ENCODE data around the gene TINCR. TPM values are rescaled to one million over a fixed set of nuclear protein-coding genes. Genes with fewer than 3 reads are reported as not detected.

The TINCR gene
- total and polyA plus RNA-seq, 5 donors from 2014 or later, result 3.1 TPM; not detected in 4

DNA sequence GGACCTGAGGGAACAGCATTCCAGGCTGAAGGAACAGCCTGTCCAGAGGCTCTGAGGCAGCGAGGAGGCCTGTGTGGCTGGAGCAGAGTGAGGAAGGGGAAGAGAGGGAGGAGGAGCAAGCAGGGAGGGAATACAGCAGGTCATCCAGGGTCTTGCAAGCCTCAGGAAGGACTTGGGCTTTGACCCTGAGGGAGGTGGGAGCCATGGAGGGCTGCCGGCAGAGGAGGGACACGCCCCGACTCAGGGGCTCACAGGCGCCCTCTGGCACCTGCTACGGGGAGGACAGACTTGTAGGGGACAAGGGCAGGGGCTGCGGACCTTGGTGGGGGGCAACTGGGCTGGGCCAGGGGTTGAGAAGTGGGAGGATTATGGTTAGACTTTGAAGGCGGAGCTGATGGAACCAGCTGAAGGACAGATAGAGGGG is 4.7 kb downstream of the TINCR start:
- H3K27ac Mint-ChIP-seq, result no peak overlapping the region
- H3K4me1 Mint-ChIP-seq, result no peaks in the 10 kb centered on the region
- DNase-seq, result no peak
- H3K36me3 Mint-ChIP-seq, result no peaks in the 10 kb centered on the region
- H3K27ac ChIP-seq (ENCODE audit: insufficient read depth, low read length, poor library complexity, severe bottlenecking), result no peak overlapping the region
- no peak for ATAC-seq (ENCODE audit: low read depth in 2 of 2)
- no peak overlapping the region for H3K4me3 Mint-ChIP-seq
- H3K4me3 ChIP-seq (ENCODE audit: low read depth, low read length), result no peak overlapping the region
- peaks cover 5% of the 10 kb centered on the region for H3K27me3 ChIP-seq (ENCODE audit: control insufficient read depth, insufficient read depth, low read length)
- H3K4me1 ChIP-seq (ENCODE audit: control insufficient read depth, insufficient read depth, low read length, poor library complexity, severe bottlenecking), result no peaks in the 10 kb centered on the region
- no peaks in the 10 kb centered on the region for H3K36me3 ChIP-seq (ENCODE audit: control insufficient read depth, insufficient read depth, low read length)
- H3K9me3 Mint-ChIP-seq, result peaks cover 0 to 12% (median 0%) of the 10 kb centered on the region in 7 donors
- H3K9me3 ChIP-seq (ENCODE audit: control insufficient read depth in 2 of 2, low read length in 2 of 2), result peaks cover 5 to 11% of the 10 kb centered on the region in 2 experiments
- peaks cover 12% of the 10 kb centered on the region for H3K27me3 Mint-ChIP-seq

DNA sequence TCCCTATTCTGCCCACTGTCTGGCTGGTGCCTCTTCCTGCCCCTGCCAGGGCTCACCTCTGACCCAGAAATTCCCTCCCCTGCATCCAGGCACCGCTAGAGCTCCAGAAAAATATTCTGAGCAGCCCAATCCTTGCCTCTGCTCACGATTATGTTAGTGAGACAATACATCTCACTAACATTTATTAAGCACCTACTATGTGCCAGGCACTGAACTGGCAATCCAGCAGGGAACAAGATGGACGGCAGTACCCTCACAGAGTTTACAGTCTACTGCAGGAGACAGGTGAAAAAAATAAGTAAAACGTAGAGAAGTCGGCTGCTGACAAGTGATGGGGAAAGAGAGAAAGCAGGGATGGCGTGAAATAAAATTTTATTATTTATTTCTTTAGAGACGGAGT is 5.5 kb downstream of the TINCR start:
- H3K9me3 Mint-ChIP-seq, result peaks cover 0 to 12% (median 0%) of the 10 kb centered on the region in 7 donors
- Histone ChIP-seq H3K4me3 (ENCODE audit: low read depth, low read length) (no peak overlapping the region), H3K4me1 (ENCODE audit: control insufficient read depth, insufficient read depth, low read length, poor library complexity, severe bottlenecking) (no peaks in the 10 kb centered on the region), H3K27me3 (ENCODE audit: control insufficient read depth, insufficient read depth, low read length) (peaks cover 5% of the 10 kb centered on the region), H3K27ac (ENCODE audit: insufficient read depth, low read length, poor library complexity, severe bottlenecking) (no peak overlapping the region), H3K36me3 (ENCODE audit: control insufficient read depth, insufficient read depth, low read length) (no peaks in the 10 kb centered on the region), H3K9me3 (ENCODE audit: control insufficient read depth in 2 of 2, low read length in 2 of 2) (peaks cover 5 to 11% of the 10 kb centered on the region in 2 experiments)
- H3K4me3 Mint-ChIP-seq, result no peak overlapping the region
- H3K4me1 Mint-ChIP-seq, result no peaks in the 10 kb centered on the region
- H3K27ac Mint-ChIP-seq, result no peak overlapping the region
- ATAC-seq (ENCODE audit: low read depth in 2 of 2) (no peak), DNase-seq (no peak)
- peaks cover 18% of the 10 kb centered on the region for H3K27me3 Mint-ChIP-seq
- H3K36me3 Mint-ChIP-seq, result no peaks in the 10 kb centered on the region

DNA sequence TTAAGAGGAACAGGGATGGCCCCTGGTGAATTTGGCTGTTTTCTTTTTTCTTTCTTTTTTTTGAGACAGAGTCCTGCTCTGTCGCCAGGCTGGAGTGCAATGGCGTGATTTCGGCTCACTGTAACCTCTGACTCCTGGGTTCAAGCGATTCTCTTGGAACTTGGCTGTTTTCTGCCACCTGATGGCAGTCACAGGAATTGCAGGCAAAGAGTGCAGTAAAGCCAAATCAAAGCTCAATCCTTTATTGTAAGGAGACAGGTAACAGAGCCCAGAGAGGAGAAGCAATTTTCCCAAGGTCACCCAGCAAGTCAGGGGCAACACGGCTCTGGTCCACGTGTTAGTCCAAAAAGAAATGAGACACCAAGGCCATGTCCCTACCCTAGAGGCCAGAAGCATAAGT is 6.2 kb downstream of the TINCR start:
- peaks cover 5 to 11% of the 10 kb centered on the region in 2 experiments for H3K9me3 ChIP-seq (ENCODE audit: control insufficient read depth in 2 of 2, low read length in 2 of 2)
- ATAC-seq (ENCODE audit: low read depth in 2 of 2) (no peak), DNase-seq (no peak)
- no peaks in the 10 kb centered on the region for H3K36me3 ChIP-seq (ENCODE audit: control insufficient read depth, insufficient read depth, low read length)
- no peaks in the 10 kb centered on the region for H3K4me1 ChIP-seq (ENCODE audit: control insufficient read depth, insufficient read depth, low read length, poor library complexity, severe bottlenecking)
- no peak overlapping the region for H3K27ac ChIP-seq (ENCODE audit: insufficient read depth, low read length, poor library complexity, severe bottlenecking)
- Mint-ChIP-seq H3K27ac (no peak overlapping the region), H3K36me3 (no peaks in the 10 kb centered on the region), H3K4me3 (no peak overlapping the region), H3K27me3 (peaks cover 18% of the 10 kb centered on the region), H3K4me1 (no peaks in the 10 kb centered on the region), H3K9me3 (peaks cover 0 to 12% (median 0%) of the 10 kb centered on the region in 7 donors)
- H3K4me3 ChIP-seq (ENCODE audit: low read depth, low read length), result no peak overlapping the region
- peaks cover 2% of the 10 kb centered on the region for H3K27me3 ChIP-seq (ENCODE audit: control insufficient read depth, insufficient read depth, low read length)

DNA sequence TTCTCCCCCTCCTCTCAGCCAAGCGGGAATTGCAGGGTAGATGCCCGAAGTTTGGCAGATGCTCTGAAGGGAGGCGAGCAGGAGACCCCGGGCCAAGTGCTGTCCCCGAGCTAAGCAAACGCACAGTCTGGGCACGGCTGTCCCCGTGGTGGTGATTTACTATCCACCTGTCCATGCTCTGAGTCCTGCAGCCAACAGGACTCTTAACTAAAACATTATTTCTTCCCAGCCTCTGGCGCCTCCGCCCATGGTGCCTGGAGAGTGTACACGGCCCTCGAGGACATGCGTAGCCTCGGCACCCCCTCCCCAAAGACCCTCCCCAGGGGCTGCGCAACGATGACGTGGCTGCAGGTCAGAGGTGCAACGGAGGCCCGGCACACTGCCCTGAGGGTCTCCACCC is 7.6 kb downstream of the TINCR start:
- H3K4me1 Mint-ChIP-seq, result no peaks in the 10 kb centered on the region
- no peaks in the 10 kb centered on the region for H3K27me3 ChIP-seq (ENCODE audit: control insufficient read depth, insufficient read depth, low read length)
- no peak overlapping the region for H3K4me3 Mint-ChIP-seq

DNA sequence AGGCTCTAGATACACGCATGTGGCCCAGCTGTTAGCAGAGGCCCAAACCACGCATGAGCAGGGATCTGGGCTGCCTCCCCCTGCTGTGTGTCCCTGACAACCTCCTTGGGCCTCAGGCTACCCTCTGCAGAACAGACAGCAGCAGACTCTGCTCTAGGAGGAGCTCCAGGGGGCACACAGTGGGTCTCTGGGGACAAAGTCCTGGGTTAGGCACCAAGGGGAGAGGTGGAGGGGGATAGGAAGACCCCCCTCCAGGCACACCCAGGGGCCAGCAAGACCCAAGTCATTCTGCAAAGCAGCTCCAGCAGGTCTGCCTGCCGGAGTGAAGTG is 8.0 kb downstream of the TINCR start:
- H3K27me3 ChIP-seq (ENCODE audit: control insufficient read depth, insufficient read depth, low read length), result no peaks in the 10 kb centered on the region
- peaks cover 5 to 11% of the 10 kb centered on the region in 2 experiments for H3K9me3 ChIP-seq (ENCODE audit: control insufficient read depth in 2 of 2, low read length in 2 of 2)
- Mint-ChIP-seq H3K4me3 (no peak overlapping the region), H3K27ac (no peak overlapping the region), H3K36me3 (no peaks in the 10 kb centered on the region), H3K27me3 (peaks cover 12% of the 10 kb centered on the region), H3K9me3 (peaks cover 0 to 9% (median 0%) of the 10 kb centered on the region in 7 donors), H3K4me1 (no peaks in the 10 kb centered on the region)
- H3K4me3 ChIP-seq (ENCODE audit: low read depth, low read length), result no peak overlapping the region
- H3K4me1 ChIP-seq (ENCODE audit: control insufficient read depth, insufficient read depth, low read length, poor library complexity, severe bottlenecking), result no peaks in the 10 kb centered on the region
- H3K36me3 ChIP-seq (ENCODE audit: control insufficient read depth, insufficient read depth, low read length), result no peaks in the 10 kb centered on the region
- ATAC-seq (ENCODE audit: low read depth in 2 of 2) (no peak), DNase-seq (no peak)
- no peak overlapping the region for H3K27ac ChIP-seq (ENCODE audit: insufficient read depth, low read length, poor library complexity, severe bottlenecking)

More for the DNA sequence above, 7.6 kb downstream of the TINCR start:
- Histone ChIP-seq H3K9me3 (ENCODE audit: control insufficient read depth in 2 of 2, low read length in 2 of 2) (peaks cover 5 to 11% of the 10 kb centered on the region in 2 experiments), H3K27ac (ENCODE audit: insufficient read depth, low read length, poor library complexity, severe bottlenecking) (no peak overlapping the region), H3K36me3 (ENCODE audit: control insufficient read depth, insufficient read depth, low read length) (no peaks in the 10 kb centered on the region), H3K4me3 (ENCODE audit: low read depth, low read length) (no peak overlapping the region), H3K4me1 (ENCODE audit: control insufficient read depth, insufficient read depth, low read length, poor library complexity, severe bottlenecking) (no peaks in the 10 kb centered on the region)
- peaks cover 0 to 9% (median 0%) of the 10 kb centered on the region in 7 donors for H3K9me3 Mint-ChIP-seq
- no peak overlapping the region for H3K27ac Mint-ChIP-seq
- no peak for DNase-seq
- H3K27me3 Mint-ChIP-seq, result peaks cover 12% of the 10 kb centered on the region
- no peak for ATAC-seq (ENCODE audit: low read depth in 2 of 2)
- H3K36me3 Mint-ChIP-seq, result no peaks in the 10 kb centered on the region

DNA sequence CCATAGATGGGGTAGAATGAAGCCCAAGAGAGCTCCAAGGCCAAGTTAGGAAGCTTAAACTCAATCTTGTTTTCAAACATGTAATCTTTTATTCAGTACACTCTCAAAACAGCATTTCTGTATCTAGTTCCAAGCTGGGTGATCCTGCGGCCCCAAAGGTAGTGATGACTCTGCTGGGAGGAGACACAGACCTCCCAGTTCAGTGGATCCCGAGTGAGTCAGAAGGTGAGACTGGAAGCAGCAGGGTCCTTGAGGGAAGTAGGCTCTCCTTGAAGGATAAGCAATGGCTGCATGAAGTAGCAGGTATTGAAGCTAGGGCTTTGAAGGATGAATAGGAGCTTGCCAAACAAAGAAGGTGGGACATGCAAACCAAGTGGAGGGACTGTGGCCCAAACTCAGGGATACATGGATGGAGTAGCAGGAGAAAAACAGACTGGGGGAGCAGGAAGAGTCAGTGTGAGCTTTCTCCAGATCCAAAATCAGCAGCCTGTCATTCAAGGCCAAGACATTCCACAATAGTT is 9.6 kb downstream of the TINCR start:
- Mint-ChIP-seq H3K9me3 (peaks cover 0 to 9% (median 0%) of the 10 kb centered on the region in 7 donors), H3K27ac (peak overlapping the region in 1 of 3 donors; percentile 53), H3K4me3 (no peak overlapping the region), H3K36me3 (no peaks in the 10 kb centered on the region), H3K4me1 (no peaks in the 10 kb centered on the region), H3K27me3 (peaks cover 12% of the 10 kb centered on the region)
- H3K4me3 ChIP-seq (ENCODE audit: low read depth, low read length), result no peak overlapping the region
- peaks cover 5 to 11% of the 10 kb centered on the region in 2 experiments for H3K9me3 ChIP-seq (ENCODE audit: control insufficient read depth in 2 of 2, low read length in 2 of 2)
- H3K27me3 ChIP-seq (ENCODE audit: control insufficient read depth, insufficient read depth, low read length), result no peaks in the 10 kb centered on the region
- DNase-seq, result no peak
- no peak for ATAC-seq (ENCODE audit: low read depth in 2 of 2)
- H3K4me1 ChIP-seq (ENCODE audit: control insufficient read depth, insufficient read depth, low read length, poor library complexity, severe bottlenecking), result no peaks in the 10 kb centered on the region
- no peaks in the 10 kb centered on the region for H3K36me3 ChIP-seq (ENCODE audit: control insufficient read depth, insufficient read depth, low read length)
- no peak overlapping the region for H3K27ac ChIP-seq (ENCODE audit: insufficient read depth, low read length, poor library complexity, severe bottlenecking)

DNA sequence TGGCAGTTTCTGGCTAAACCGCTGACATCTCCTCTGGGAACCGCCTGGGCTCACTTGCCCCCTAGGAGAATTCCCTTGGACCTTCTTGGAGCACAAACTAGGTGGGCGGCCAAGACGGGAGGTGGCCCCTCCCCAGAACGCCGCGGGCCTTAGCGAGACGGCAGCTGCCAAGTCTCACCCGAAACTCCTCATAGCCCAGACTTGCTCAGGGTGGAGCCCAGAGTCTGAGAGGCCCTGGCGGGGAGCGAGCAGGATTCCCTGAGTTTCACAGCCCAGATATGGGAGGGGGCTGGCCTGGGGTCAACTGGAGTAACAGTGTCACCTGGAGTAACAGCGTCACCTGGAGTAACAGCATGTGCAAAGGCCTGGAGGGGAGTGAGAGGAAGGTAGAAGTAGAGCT is 10.1 kb downstream of the TINCR start:
- Mint-ChIP-seq H3K4me3 (no peak overlapping the region), H3K27me3 (peaks cover 12% of the 10 kb centered on the region), H3K27ac (no peak overlapping the region), H3K36me3 (no peaks in the 10 kb centered on the region), H3K9me3 (peaks cover 0 to 9% (median 0%) of the 10 kb centered on the region in 7 donors), H3K4me1 (no peaks in the 10 kb centered on the region)
- no peaks in the 10 kb centered on the region for H3K4me1 ChIP-seq (ENCODE audit: control insufficient read depth, insufficient read depth, low read length, poor library complexity, severe bottlenecking)
- H3K36me3 ChIP-seq (ENCODE audit: control insufficient read depth, insufficient read depth, low read length), result no peaks in the 10 kb centered on the region
- H3K4me3 ChIP-seq (ENCODE audit: low read depth, low read length), result no peak overlapping the region
- peaks cover 5 to 11% of the 10 kb centered on the region in 2 experiments for H3K9me3 ChIP-seq (ENCODE audit: control insufficient read depth in 2 of 2, low read length in 2 of 2)
- H3K27ac ChIP-seq (ENCODE audit: insufficient read depth, low read length, poor library complexity, severe bottlenecking), result no peak overlapping the region
- no peak for DNase-seq
- no peaks in the 10 kb centered on the region for H3K27me3 ChIP-seq (ENCODE audit: control insufficient read depth, insufficient read depth, low read length)
- ATAC-seq (ENCODE audit: low read depth in 2 of 2), result no peak

DNA sequence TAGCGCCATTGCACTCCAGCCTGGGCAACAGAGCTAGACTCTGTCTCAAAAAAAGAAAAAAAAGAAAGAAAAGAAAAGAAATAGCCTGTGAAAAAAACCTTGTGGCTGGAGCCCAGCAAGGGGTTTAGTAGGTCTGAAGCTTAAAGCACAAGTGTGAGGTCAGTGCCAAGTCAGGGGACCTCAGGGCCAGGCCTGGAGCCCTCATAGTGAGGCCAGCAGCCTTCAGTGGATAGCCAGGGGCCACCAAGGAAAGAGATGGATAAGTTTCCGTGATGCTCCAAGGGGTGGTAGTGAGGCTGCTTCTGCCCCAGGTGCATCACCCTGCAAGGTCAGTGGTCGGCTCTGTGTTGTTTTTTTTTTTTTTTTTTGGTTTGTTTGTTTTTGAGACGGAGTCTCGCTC is 12.9 kb downstream of the TINCR start:
- peaks cover 16% of the 10 kb centered on the region for H3K27me3 Mint-ChIP-seq
- no peak overlapping the region for H3K27ac ChIP-seq (ENCODE audit: insufficient read depth, low read length, poor library complexity, severe bottlenecking)
- no peak overlapping the region for H3K27ac Mint-ChIP-seq
- no peaks in the 10 kb centered on the region for H3K4me1 Mint-ChIP-seq
- no peaks in the 10 kb centered on the region for H3K36me3 ChIP-seq (ENCODE audit: control insufficient read depth, insufficient read depth, low read length)
- no peaks in the 10 kb centered on the region for H3K27me3 ChIP-seq (ENCODE audit: control insufficient read depth, insufficient read depth, low read length)
- H3K4me1 ChIP-seq (ENCODE audit: control insufficient read depth, insufficient read depth, low read length, poor library complexity, severe bottlenecking), result no peaks in the 10 kb centered on the region
- no peak overlapping the region for H3K4me3 Mint-ChIP-seq
- DNase-seq, result no peak
- ATAC-seq (ENCODE audit: low read depth in 2 of 2), result no peak
- peaks cover 0 to 2% (median 0%) of the 10 kb centered on the region in 7 donors for H3K9me3 Mint-ChIP-seq
- no peaks in the 10 kb centered on the region for H3K36me3 Mint-ChIP-seq
- H3K9me3 ChIP-seq (ENCODE audit: control insufficient read depth in 2 of 2, low read length in 2 of 2), result no peaks in the 10 kb centered on the region
- no peak overlapping the region for H3K4me3 ChIP-seq (ENCODE audit: low read depth, low read length)
